MG63 (cell line): Measurements from ENCODE around the gene ENO2. TPM values are rescaled to one million over a fixed set of nuclear protein-coding genes. Genes with fewer than 3 reads are reported as not detected.

Experiments
- DNase-seq: peaks from one replicate; pipeline ENCODE4 v3.0.0-alpha.2; 2020
- H3K27me3 ChIP-seq: fragments of 250-450 bp; sonication (Bioruptor Pico); 2 replicates; pipeline ENCODE4 v1.5.1; 2020; ENCODE audit warnings: mild to moderate bottlenecking, moderate library complexity
- H3K36me3 ChIP-seq: fragments of 250-450 bp; sonication (Bioruptor Pico); 2 replicates; pipeline ENCODE4 v1.5.1; 2020; ENCODE audit warnings: mild to moderate bottlenecking, moderate library complexity
- H3K4me3 ChIP-seq: fragments of 250-450 bp; sonication (Bioruptor Pico); 2 replicates; pipeline ENCODE4 v1.5.1; 2020; ENCODE audit warnings: mild to moderate bottlenecking, moderate library complexity
- H3K9me3 ChIP-seq: fragments of 250-450 bp; sonication (Bioruptor Pico); 2 replicates; pipeline ENCODE4 v1.5.1; 2020; ENCODE audit warnings: mild to moderate bottlenecking, moderate library complexity
- total RNA-seq: library from RNA; depleted of rRNA; stranded (reverse); fragments of >200 nt; shearing (Covaris generic); gene quantifications from 2 replicates; pipeline ENCODE4 v1.2.3, GENCODE V29; 2014; ENCODE audit warnings: low replicate concordance

Gene ENO2
- total RNA-seq, 1 experiment from 2014 or later, result 11.9 TPM

GRCh38 chr12:6959058-6959804 is 44.9 kb downstream of the ENO2 start:
- no peak for DNase-seq
- Histone ChIP-seq H3K4me3 (no peak overlapping the region), H3K36me3 (no peaks in the 10 kb centered on the region), H3K27me3 (no peaks in the 10 kb centered on the region), H3K9me3 (no peaks in the 10 kb centered on the region)

GRCh38 chr12:6959805-6960592 is 45.6 kb downstream of the ENO2 start:
- no peaks in the 10 kb centered on the region for H3K9me3 ChIP-seq
- H3K27me3 ChIP-seq, result no peaks in the 10 kb centered on the region
- no peak overlapping the region for H3K4me3 ChIP-seq
- no peak for DNase-seq
- H3K36me3 ChIP-seq, result peaks cover 6% of the 10 kb centered on the region

- DNase-seq, result no peak
- Histone ChIP-seq H3K36me3 (peaks cover 13% of the 10 kb centered on the region), H3K4me3 (no peak overlapping the region), H3K27me3 (no peaks in the 10 kb centered on the region), H3K9me3 (no peaks in the 10 kb centered on the region)
Measured at GRCh38 chr12:6960593-6961277, 46.4 kb downstream of the ENO2 start.

GRCh38 chr12:6961278-6961694 is 46.9 kb downstream of the ENO2 start:
- H3K36me3 ChIP-seq, result peaks cover 19% of the 10 kb centered on the region
- no peak for DNase-seq
- no peaks in the 10 kb centered on the region for H3K27me3 ChIP-seq
- no peak overlapping the region for H3K4me3 ChIP-seq
- no peaks in the 10 kb centered on the region for H3K9me3 ChIP-seq

GRCh38 chr12:6961695-6962284 is 47.4 kb downstream of the ENO2 start:
- Histone ChIP-seq H3K27me3 (no peaks in the 10 kb centered on the region), H3K36me3 (peaks cover 24% of the 10 kb centered on the region), H3K9me3 (no peaks in the 10 kb centered on the region), H3K4me3 (no peak overlapping the region)
- DNase-seq, result peak; percentile 76

GRCh38 chr12:6962285-6963015 is 48.1 kb downstream of the ENO2 start:
- DNase-seq, result no peak
- Histone ChIP-seq H3K27me3 (no peaks in the 10 kb centered on the region), H3K36me3 (peaks cover 30% of the 10 kb centered on the region), H3K9me3 (no peaks in the 10 kb centered on the region), H3K4me3 (no peak overlapping the region)

- Histone ChIP-seq H3K9me3 (no peaks in the 10 kb centered on the region), H3K27me3 (no peaks in the 10 kb centered on the region), H3K4me3 (no peak overlapping the region), H3K36me3 (peaks cover 38% of the 10 kb centered on the region)
- DNase-seq, result no peak
Measured at GRCh38 chr12:6963016-6963731, 48.8 kb downstream of the ENO2 start.

GRCh38 chr12:6963791-6964413 is 49.5 kb downstream of the ENO2 start:
- no peaks in the 10 kb centered on the region for H3K9me3 ChIP-seq
- no peaks in the 10 kb centered on the region for H3K27me3 ChIP-seq
- DNase-seq, result no peak
- peaks cover 45% of the 10 kb centered on the region for H3K36me3 ChIP-seq
- no peak overlapping the region for H3K4me3 ChIP-seq

GRCh38 chr12:6964605-6965025 is 50.2 kb downstream of the ENO2 start:
- no peak overlapping the region for H3K4me3 ChIP-seq
- H3K27me3 ChIP-seq, result no peaks in the 10 kb centered on the region
- H3K9me3 ChIP-seq, result no peaks in the 10 kb centered on the region

GRCh38 chr12:6965026-6965661 is 50.8 kb downstream of the ENO2 start:
- peak; percentile 61 for DNase-seq
- H3K4me3 ChIP-seq, result no peak overlapping the region
- peaks cover 56% of the 10 kb centered on the region for H3K36me3 ChIP-seq
- no peaks in the 10 kb centered on the region for H3K9me3 ChIP-seq
- no peaks in the 10 kb centered on the region for H3K27me3 ChIP-seq

More at GRCh38 chr12:6964605-6965025, 50.2 kb downstream of the ENO2 start:
- peaks cover 52% of the 10 kb centered on the region for H3K36me3 ChIP-seq
- DNase-seq, result no peak

- H3K36me3 ChIP-seq, result peaks cover 58% of the 10 kb centered on the region
- no peaks in the 10 kb centered on the region for H3K9me3 ChIP-seq
- DNase-seq, result no peak
- no peak overlapping the region for H3K4me3 ChIP-seq
- no peaks in the 10 kb centered on the region for H3K27me3 ChIP-seq
Measured at GRCh38 chr12:6965714-6966113, 51.3 kb downstream of the ENO2 start.

GRCh38 chr12:6966351-6966750 is 52.0 kb downstream of the ENO2 start:
- no peak for DNase-seq
- peaks cover 58% of the 10 kb centered on the region for H3K36me3 ChIP-seq

GRCh38 chr12:6967651-6968100 is 53.3 kb downstream of the ENO2 start:
- H3K36me3 ChIP-seq, result peaks cover 68% of the 10 kb centered on the region
- DNase-seq, result no peak
- H3K4me3 ChIP-seq, result no peak overlapping the region
- H3K27me3 ChIP-seq, result no peaks in the 10 kb centered on the region
- H3K9me3 ChIP-seq, result no peaks in the 10 kb centered on the region

More at GRCh38 chr12:6966351-6966750, 52.0 kb downstream of the ENO2 start:
- H3K9me3 ChIP-seq, result no peaks in the 10 kb centered on the region
- no peaks in the 10 kb centered on the region for H3K27me3 ChIP-seq
- no peak overlapping the region for H3K4me3 ChIP-seq

- peaks cover 73% of the 10 kb centered on the region for H3K36me3 ChIP-seq
- no peak for DNase-seq
- no peaks in the 10 kb centered on the region for H3K27me3 ChIP-seq
- no peak overlapping the region for H3K4me3 ChIP-seq
- H3K9me3 ChIP-seq, result no peaks in the 10 kb centered on the region
Measured at GRCh38 chr12:6968426-6968825, 54.0 kb downstream of the ENO2 start.

GRCh38 chr12:6970096-6970527 is 55.7 kb downstream of the ENO2 start:
- Histone ChIP-seq H3K36me3 (peaks cover 83% of the 10 kb centered on the region), H3K27me3 (no peaks in the 10 kb centered on the region)
- DNase-seq, result peak; percentile 34

More at GRCh38 chr12:6970096-6970527, 55.7 kb downstream of the ENO2 start:
- peak overlapping the region; percentile 99 for H3K4me3 ChIP-seq
- no peaks in the 10 kb centered on the region for H3K9me3 ChIP-seq
